PFSK-1 (cell line): ENCODE results near the gene C16orf95.

Experiments
- FOXP2 ChIP-seq: optimal IDR thresholded peaks from 2 replicates; pipeline ENCODE3; 2011; ENCODE audit warnings: borderline replicate concordance, control low read depth, inconsistent platforms; ENCODE audit not compliant: insufficient read depth; ENCODE audit errors: extremely low read length, extremely low read depth
- POLR2AphosphoS5 ChIP-seq: IDR thresholded peaks from 2 replicates; pipeline ENCODE4 v1.6.1; 2012; ENCODE audit warnings: low read depth, mild to moderate bottlenecking, control low read depth, low read length, moderate library complexity
- REST ChIP-seq, 2 experiments: IDR thresholded peaks; 2 replicates each; pipeline versions ENCODE4 v1.6.1 to v1.8.0; 2011 to 2012; ENCODE audit warnings: low read depth in 2 of 2, low read length in 2 of 2, control low read depth in 1 of 2, inconsistent platforms in 1 of 2, mild to moderate bottlenecking in 1 of 2, moderate library complexity in 1 of 2; ENCODE audit not compliant: insufficient read depth in 1 of 2
- SIN3A ChIP-seq: IDR thresholded peaks from 2 replicates; pipeline ENCODE4 v1.6.1; 2012; ENCODE audit warnings: mild to moderate bottlenecking, low read length, moderate library complexity, borderline replicate concordance; ENCODE audit not compliant: insufficient read depth
- TAF1 ChIP-seq: IDR thresholded peaks from 2 replicates; pipeline ENCODE4 v1.6.1; 2012; ENCODE audit warnings: low read length, control low read depth, borderline replicate concordance; ENCODE audit not compliant: insufficient read depth

- TF ChIP-seq POLR2AphosphoS5 (no peak), TAF1 (no peak), SIN3A (no peak), REST (IDR thresholded peaks at IDR 0.05; ENCODE audit: insufficient read depth in 1 of 2, low read depth in 2 of 2, low read length in 2 of 2) (no peak), FOXP2 (no peak)
Observed at GRCh38 chr16:87342504-87342903, 25.3 kb upstream of the C16orf95 start.
